Neural crest cell (in vitro differentiated cells): ENCODE measurements around the gene MARK4. TPM values are rescaled to one million over a fixed set of nuclear protein-coding genes. Genes with fewer than 3 reads are reported as not detected.

Experiments used
- DNase-seq: peaks from one replicate; pipeline ENCODE4 v3.0.0; 2021; ENCODE audit warnings: low read depth, mixed read lengths, low spot score
- H3K27ac Mint-ChIP-seq: one replicate; pipeline ENCODE4 v1.8.0; 2021; ENCODE audit warnings: mild to moderate bottlenecking, mixed read lengths; ENCODE audit not compliant: unreplicated experiment
- H3K27me3 Mint-ChIP-seq: 2 replicates; pipeline ENCODE4 v1.8.0; 2021; ENCODE audit warnings: low read depth, mild to moderate bottlenecking, mixed read lengths
- H3K36me3 Mint-ChIP-seq: 2 replicates; pipeline ENCODE4 v1.8.0; 2021; ENCODE audit warnings: low read depth, mild to moderate bottlenecking, mixed read lengths
- H3K4me1 Mint-ChIP-seq: 2 replicates; pipeline ENCODE4 v1.8.0; 2021; ENCODE audit warnings: mixed read lengths
- H3K4me3 Mint-ChIP-seq: one replicate; pipeline ENCODE4 v1.8.0; 2021; ENCODE audit warnings: mild to moderate bottlenecking, mixed read lengths
- H3K9me3 Mint-ChIP-seq: 2 replicates; pipeline ENCODE4 v1.8.0; 2021; ENCODE audit warnings: mixed read lengths
- total RNA-seq: library from RNA; stranded (reverse); gene quantifications from 2 replicates; pipeline ENCODE4 v1.2.1, GENCODE V29; 2021
- TF ChIP-seq, protein P1 (sequence below): fragments of 200-600 bp; sonication (generic); conservative IDR thresholded peaks from 2 replicates; pipeline ENCODE4 v1.5.0; 2021; ENCODE audit warnings: antibody characterized with exemption, mild to moderate bottlenecking

MARK4 gene
- total RNA-seq, 1 donor from 2014 or later: 59.8 TPM

DNA sequence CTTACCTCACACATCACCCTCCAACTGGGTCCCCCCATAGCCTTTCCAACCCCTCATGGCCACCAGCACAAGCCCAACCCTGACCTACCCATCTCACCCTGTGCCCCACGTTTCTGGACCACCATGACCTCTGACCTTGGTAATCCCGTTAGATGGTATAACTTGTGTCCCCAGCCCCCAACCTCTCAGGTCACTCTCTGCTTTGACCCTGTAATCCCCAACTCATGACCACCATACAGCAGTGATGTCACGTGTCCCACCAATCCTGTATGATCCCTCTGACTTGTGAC lies 98.0 kb downstream of the MARK4 start:
- H3K27ac Mint-ChIP-seq: no peak overlapping the region
- H3K4me3 Mint-ChIP-seq: no peak overlapping the region
- TF ChIP-seq, protein P1, sequence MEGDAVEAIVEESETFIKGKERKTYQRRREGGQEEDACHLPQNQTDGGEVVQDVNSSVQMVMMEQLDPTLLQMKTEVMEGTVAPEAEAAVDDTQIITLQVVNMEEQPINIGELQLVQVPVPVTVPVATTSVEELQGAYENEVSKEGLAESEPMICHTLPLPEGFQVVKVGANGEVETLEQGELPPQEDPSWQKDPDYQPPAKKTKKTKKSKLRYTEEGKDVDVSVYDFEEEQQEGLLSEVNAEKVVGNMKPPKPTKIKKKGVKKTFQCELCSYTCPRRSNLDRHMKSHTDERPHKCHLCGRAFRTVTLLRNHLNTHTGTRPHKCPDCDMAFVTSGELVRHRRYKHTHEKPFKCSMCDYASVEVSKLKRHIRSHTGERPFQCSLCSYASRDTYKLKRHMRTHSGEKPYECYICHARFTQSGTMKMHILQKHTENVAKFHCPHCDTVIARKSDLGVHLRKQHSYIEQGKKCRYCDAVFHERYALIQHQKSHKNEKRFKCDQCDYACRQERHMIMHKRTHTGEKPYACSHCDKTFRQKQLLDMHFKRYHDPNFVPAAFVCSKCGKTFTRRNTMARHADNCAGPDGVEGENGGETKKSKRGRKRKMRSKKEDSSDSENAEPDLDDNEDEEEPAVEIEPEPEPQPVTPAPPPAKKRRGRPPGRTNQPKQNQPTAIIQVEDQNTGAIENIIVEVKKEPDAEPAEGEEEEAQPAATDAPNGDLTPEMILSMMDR: no peak
- H3K4me1 Mint-ChIP-seq: no peaks in the 10 kb centered on the region
- no peak for DNase-seq
- no peaks in the 10 kb centered on the region for H3K9me3 Mint-ChIP-seq
- H3K27me3 Mint-ChIP-seq: peaks cover 29% of the 10 kb centered on the region
- H3K36me3 Mint-ChIP-seq: peaks cover 4% of the 10 kb centered on the region

DNA sequence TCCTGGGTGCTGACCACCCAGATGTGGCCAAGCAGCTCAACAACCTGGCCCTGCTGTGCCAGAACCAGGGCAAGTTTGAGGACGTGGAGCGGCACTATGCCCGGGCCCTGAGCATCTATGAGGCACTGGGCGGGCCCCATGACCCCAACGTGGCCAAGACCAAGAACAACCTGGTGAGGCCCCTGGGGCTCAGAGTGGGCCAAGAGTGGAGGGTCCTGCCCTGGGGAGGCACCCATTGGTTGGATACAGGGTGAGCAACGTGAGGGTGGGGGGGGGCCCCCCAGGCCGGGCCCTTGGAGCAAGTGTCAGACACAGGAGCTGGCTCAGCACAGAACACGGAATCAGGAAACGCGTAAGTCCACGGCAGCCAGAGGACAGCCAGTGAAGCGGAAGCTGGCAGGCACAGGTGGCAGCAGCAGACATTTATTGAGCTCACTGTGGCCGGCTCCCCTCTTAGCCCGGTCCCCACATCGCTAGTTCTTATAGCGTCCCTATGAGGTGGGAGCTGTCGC lies 98.4 kb downstream of the MARK4 start:
- H3K27me3 Mint-ChIP-seq: peaks cover 25% of the 10 kb centered on the region
- H3K27ac Mint-ChIP-seq: no peak overlapping the region
- peaks cover 4% of the 10 kb centered on the region for H3K36me3 Mint-ChIP-seq
- H3K4me3 Mint-ChIP-seq: no peak overlapping the region
- no peaks in the 10 kb centered on the region for H3K4me1 Mint-ChIP-seq
- DNase-seq: no peak
- no peaks in the 10 kb centered on the region for H3K9me3 Mint-ChIP-seq
- TF ChIP-seq, protein P1: no peak

DNA sequence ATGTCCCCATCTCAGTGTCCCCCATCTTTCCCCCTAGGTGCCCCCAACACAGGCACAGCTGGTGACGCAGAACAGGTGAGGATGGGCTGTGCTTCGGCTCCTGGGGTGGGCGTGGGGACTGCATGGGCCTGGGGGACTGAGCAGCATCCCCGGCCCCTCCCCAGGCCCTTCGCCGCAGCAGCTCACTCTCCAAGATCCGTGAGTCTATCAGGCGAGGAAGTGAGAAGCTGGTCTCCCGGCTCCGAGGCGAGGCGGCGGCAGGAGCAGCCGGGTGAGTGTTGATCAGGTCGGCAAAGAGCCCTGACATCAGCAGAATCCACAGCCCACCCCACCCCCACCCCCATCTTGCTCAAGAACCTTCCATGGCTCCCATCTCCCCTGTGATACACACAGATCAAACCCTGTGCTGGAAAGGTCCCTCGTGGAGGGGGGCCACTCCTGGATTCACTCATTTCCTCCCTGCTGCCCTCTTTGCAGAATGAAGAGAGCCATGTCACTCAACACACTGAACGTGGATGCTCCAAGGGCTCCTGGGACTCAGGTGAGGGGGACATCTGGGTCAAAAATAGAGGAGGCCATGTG lies 99.5 kb downstream of the MARK4 start:
- no peak overlapping the region for H3K4me3 Mint-ChIP-seq
- H3K36me3 Mint-ChIP-seq: peaks cover 8% of the 10 kb centered on the region
- peaks cover 20% of the 10 kb centered on the region for H3K27me3 Mint-ChIP-seq
- no peak for DNase-seq
- H3K9me3 Mint-ChIP-seq: no peaks in the 10 kb centered on the region
- H3K27ac Mint-ChIP-seq: no peak overlapping the region
- TF ChIP-seq, protein P1: no peak
- H3K4me1 Mint-ChIP-seq: no peaks in the 10 kb centered on the region

DNA sequence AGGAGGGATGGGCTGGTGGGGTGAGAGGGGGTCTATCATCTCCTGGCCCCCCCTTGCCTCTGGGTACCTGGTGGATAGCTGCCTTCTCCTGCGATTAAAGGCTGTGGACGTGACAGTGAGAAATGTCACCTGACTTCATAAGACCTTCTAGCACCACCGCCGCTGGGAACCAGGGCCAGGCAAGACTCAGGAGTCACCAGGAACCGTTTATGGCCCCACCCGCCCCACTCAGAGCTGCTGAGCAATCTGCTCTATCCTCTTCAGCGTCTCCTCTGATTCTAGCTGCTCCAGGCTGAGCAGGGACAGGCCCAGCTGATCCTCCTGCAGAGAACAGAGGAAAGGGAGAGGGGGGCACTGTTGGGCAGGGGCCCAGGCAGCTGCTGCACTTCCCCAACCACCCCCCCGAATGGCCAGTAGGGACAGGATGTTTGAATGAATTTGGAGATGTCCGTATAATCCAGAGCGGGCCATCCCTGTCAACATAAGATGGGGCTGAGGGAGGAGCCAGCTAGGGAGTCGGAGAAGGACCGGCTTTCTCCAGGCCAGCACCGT lies 100.4 kb downstream of the MARK4 start:
- no peak overlapping the region for H3K27ac Mint-ChIP-seq
- no peak overlapping the region for H3K4me3 Mint-ChIP-seq
- DNase-seq: no peak
- peaks cover 8% of the 10 kb centered on the region for H3K36me3 Mint-ChIP-seq
- H3K9me3 Mint-ChIP-seq: no peaks in the 10 kb centered on the region
- no peaks in the 10 kb centered on the region for H3K4me1 Mint-ChIP-seq
- H3K27me3 Mint-ChIP-seq: peaks cover 11% of the 10 kb centered on the region
- TF ChIP-seq, protein P1: no peak

DNA sequence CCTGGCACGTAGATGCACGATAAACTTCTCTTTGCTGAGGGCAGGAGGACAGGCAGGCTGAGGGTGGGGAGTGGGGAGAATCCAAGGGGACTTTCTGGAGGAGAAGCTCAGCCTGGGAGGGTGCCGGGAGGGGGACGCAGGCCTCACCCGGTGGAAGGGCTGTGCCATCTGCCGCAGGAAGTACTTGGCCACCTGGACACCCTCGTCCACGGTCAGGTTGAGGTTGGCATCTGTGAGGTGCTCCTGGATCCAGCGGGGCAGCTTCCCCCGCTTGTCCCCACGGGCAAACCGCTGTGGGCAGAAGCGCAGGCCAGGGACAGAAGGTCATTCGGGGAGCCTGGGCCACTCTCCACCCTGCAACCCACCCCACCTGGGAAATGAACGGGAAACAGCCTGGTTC lies 101.0 kb downstream of the MARK4 start:
- no peak for DNase-seq
- peaks cover 8% of the 10 kb centered on the region for H3K36me3 Mint-ChIP-seq
- no peaks in the 10 kb centered on the region for H3K4me1 Mint-ChIP-seq
- TF ChIP-seq, protein P1: no peak
- no peaks in the 10 kb centered on the region for H3K9me3 Mint-ChIP-seq
- H3K27me3 Mint-ChIP-seq: peaks cover 6% of the 10 kb centered on the region
- no peak overlapping the region for H3K4me3 Mint-ChIP-seq
- no peak overlapping the region for H3K27ac Mint-ChIP-seq
